ACHN (cell line): ENCODE results near the gene IFNG.
A peak's percentile ranks its signal among the peaks of the same experiment; 100 is the strongest.

Source experiments
- DNase-seq: peaks from one replicate; pipeline ENCODE4 v3.0.0-alpha.2; 2015
- in situ Hi-C: cut with HindIII; loops from 2 replicates; pipeline ENCODE4 v1.10.0; 2017; ENCODE audit warnings: low sequenced_read_pairs, low pct_ligation_motif_present, low pct_unique_long_range_greater_than_20kb

The IFNG gene

GRCh38 chr12:68122236-68122920 lies 37.2 kb downstream of the IFNG start:
- in situ Hi-C loops = no loop called here

GRCh38 chr12:68121143-68121542 lies 38.4 kb downstream of the IFNG start:
- in situ Hi-C loops = no loop called here

More at GRCh38 chr12:68122236-68122920, 37.2 kb downstream of the IFNG start:
- no peak for DNase-seq

GRCh38 chr12:68119724-68120211 lies 39.8 kb downstream of the IFNG start:
- no peak for DNase-seq
- in situ Hi-C loops = no loop called here

More at GRCh38 chr12:68121143-68121542, 38.4 kb downstream of the IFNG start:
- DNase-seq = no peak

- in situ Hi-C loops = no loop called here
- DNase-seq = no peak
Measured at GRCh38 chr12:68119250-68119649, 40.3 kb downstream of the IFNG start.

- no peak for DNase-seq
- in situ Hi-C loops = no loop called here
Measured at GRCh38 chr12:68118096-68118755, 41.3 kb downstream of the IFNG start.

- DNase-seq = no peak
- in situ Hi-C loops = no loop called here
Measured at GRCh38 chr12:68117661-68118060, 41.9 kb downstream of the IFNG start.

GRCh38 chr12:68115281-68115680 lies 44.3 kb downstream of the IFNG start:
- in situ Hi-C loops = no loop called here
- DNase-seq = no peak

- DNase-seq = no peak
- in situ Hi-C loops = no loop called here
Measured at GRCh38 chr12:68114606-68115005, 44.9 kb downstream of the IFNG start.

- DNase-seq = peak; percentile 41
- in situ Hi-C loops = no loop called here
Measured at GRCh38 chr12:68113644-68114043, 45.9 kb downstream of the IFNG start.

- DNase-seq = no peak
- in situ Hi-C loops = no loop called here
Measured at GRCh38 chr12:68111995-68112394, 47.5 kb downstream of the IFNG start.

GRCh38 chr12:68109444-68110217 lies 49.9 kb downstream of the IFNG start:
- in situ Hi-C loops = no loop called here
- no peak for DNase-seq

- no peak for DNase-seq
- in situ Hi-C loops = no loop called here
Measured at GRCh38 chr12:68109001-68109400, 50.5 kb downstream of the IFNG start.

- in situ Hi-C loops = no loop called here
Measured at GRCh38 chr12:68106660-68107059, 52.9 kb downstream of the IFNG start.

GRCh38 chr12:68106160-68106559 lies 53.4 kb downstream of the IFNG start:
- in situ Hi-C loops = no loop called here
- peak; percentile 20 for DNase-seq

More at GRCh38 chr12:68106660-68107059, 52.9 kb downstream of the IFNG start:
- DNase-seq = no peak
